ENCODE results near the gene PHF23. TPM values are rescaled to one million over a fixed set of nuclear protein-coding genes. Genes with fewer than 3 reads are reported as not detected.

The PHF23 gene
- total RNA-seq, 1 donor from 2014 or later = 78.0 TPM

DNA sequence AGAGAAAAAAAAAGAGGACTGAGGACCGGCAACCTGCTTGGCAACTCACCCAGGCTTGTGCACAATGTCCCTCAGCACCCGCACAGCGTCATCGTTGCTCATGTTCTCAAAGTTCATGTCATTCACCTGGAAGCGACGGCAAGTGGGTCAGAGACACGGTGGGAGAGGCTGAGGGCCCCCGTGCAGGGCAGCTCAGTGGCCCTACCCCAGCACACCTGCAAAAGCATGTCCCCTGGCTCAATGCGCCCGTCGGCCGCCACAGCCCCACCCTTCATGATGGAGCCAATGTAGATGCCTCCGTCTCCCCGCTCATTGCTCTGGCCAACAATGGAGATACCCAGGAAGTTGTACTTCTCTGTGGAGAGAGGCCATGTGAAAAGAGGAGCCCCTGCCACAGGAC, 10.3 kb downstream of the PHF23 start:
- Histone ChIP-seq H4K20me1 (ENCODE audit: insufficient read depth, low read length) (peaks cover 63% of the 10 kb centered on the region), H3K4me1 (ENCODE audit: insufficient read depth, low read length) (peaks cover 6% of the 10 kb centered on the region), H3K79me2 (ENCODE audit: insufficient read depth, low read length) (peaks cover 55% of the 10 kb centered on the region), H3K9ac (ENCODE audit: low read length) (no peak overlapping the region), H3K27ac (ENCODE audit: low read depth, low read length) (no peak overlapping the region), H3K4me3 (ENCODE audit: insufficient read depth, low read depth, low read length) (no peak overlapping the region), H2AFZ (ENCODE audit: low read depth, low read length) (no peak overlapping the region), H3K36me3 (ENCODE audit: insufficient read depth, low read length) (peaks cover 3% of the 10 kb centered on the region), H3K4me2 (ENCODE audit: low read length) (no peak overlapping the region), H3K9me3 (ENCODE audit: insufficient read depth, low read depth, low read length) (no peaks in the 10 kb centered on the region), H3K27me3 (ENCODE audit: insufficient read depth, low read length) (no peaks in the 10 kb centered on the region)
- DNase-seq (ENCODE audit: low read depth) (no peak), FAIRE-seq (no peak)
- peaks cover 17% of the 10 kb centered on the region for H3K4me1 Mint-ChIP-seq (ENCODE audit: low read depth, unreplicated experiment)
- no peak overlapping the region for H3K27ac Mint-ChIP-seq (ENCODE audit: unreplicated experiment)
- TF ChIP-seq, protein P1, sequence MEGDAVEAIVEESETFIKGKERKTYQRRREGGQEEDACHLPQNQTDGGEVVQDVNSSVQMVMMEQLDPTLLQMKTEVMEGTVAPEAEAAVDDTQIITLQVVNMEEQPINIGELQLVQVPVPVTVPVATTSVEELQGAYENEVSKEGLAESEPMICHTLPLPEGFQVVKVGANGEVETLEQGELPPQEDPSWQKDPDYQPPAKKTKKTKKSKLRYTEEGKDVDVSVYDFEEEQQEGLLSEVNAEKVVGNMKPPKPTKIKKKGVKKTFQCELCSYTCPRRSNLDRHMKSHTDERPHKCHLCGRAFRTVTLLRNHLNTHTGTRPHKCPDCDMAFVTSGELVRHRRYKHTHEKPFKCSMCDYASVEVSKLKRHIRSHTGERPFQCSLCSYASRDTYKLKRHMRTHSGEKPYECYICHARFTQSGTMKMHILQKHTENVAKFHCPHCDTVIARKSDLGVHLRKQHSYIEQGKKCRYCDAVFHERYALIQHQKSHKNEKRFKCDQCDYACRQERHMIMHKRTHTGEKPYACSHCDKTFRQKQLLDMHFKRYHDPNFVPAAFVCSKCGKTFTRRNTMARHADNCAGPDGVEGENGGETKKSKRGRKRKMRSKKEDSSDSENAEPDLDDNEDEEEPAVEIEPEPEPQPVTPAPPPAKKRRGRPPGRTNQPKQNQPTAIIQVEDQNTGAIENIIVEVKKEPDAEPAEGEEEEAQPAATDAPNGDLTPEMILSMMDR (IDR thresholded peaks at IDR 0.05; ENCODE audit: insufficient read depth, low read depth, low read length) = no peak
- TF ChIP-seq EZH2 (IDR thresholded peaks at IDR 0.05; ENCODE audit: insufficient read depth, low read length) = no peak
- no peaks in the 10 kb centered on the region for H3K27me3 Mint-ChIP-seq (ENCODE audit: low read depth, unreplicated experiment)
- peak overlapping the region; percentile 54 for H3K4me3 Mint-ChIP-seq (ENCODE audit: unreplicated experiment)
- H3K9me3 Mint-ChIP-seq (ENCODE audit: unreplicated experiment) = peaks cover 1% of the 10 kb centered on the region
- H3K36me3 Mint-ChIP-seq (ENCODE audit: low read depth, unreplicated experiment) = peaks cover 20% of the 10 kb centered on the region

DNA sequence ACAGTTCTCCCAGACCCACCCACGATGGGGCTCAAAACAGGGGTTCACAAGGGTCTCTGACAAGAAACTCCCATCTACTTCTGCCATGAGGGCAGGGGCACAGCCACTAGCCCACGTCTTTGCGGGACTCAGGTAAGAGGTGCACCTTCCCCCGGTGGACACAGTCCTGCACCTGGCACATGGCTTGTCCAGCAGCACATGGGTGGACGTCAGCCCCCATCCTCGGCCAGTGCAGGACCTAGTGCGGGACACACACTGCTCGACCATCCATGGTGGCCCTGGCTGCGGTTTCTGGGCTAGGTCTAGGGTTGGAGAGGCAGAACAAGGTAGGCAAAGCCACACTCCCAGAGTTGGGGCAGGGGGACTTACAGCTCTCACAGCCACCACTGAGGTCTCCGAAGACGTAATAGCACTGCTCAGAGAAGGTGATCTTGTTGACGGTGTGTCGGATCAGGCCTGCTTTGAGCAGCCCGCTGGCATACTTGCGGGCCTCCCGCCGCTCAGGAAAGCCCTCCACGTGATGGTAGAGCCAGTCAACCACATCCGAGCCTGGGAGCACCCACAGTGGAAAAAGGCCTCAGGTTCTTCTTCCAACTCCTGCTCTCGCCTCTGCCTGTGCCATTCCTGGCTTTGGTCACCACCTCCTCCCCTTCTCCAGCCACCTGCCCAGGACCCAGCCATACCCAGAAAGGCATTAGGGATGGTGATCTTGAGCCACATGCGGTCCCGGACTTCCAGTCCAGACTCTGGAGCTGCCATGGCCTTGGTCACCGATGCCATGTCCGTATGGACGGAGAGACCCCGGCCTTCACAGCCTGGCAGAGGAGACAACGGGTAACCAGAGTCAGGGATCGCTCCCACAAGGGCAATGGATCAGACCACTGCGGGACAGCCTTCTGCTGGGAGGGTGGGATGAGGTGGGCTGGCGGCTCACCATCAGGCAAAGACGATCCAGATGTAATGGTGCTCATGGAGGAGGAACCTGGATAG, 12.2 kb downstream of the PHF23 start:
- no peak overlapping the region for H3K27ac ChIP-seq (ENCODE audit: low read depth, low read length)
- H3K9ac ChIP-seq (ENCODE audit: low read length) = no peak overlapping the region
- H3K4me2 ChIP-seq (ENCODE audit: low read length) = no peak overlapping the region
- TF ChIP-seq, protein P1 (IDR thresholded peaks at IDR 0.05; ENCODE audit: insufficient read depth, low read depth, low read length) = no peak
- TF ChIP-seq EZH2 (IDR thresholded peaks at IDR 0.05; ENCODE audit: insufficient read depth, low read length) = no peak
- H3K4me3 ChIP-seq (ENCODE audit: insufficient read depth, low read depth, low read length) = no peak overlapping the region
- H3K4me1 Mint-ChIP-seq (ENCODE audit: low read depth, unreplicated experiment) = peaks cover 12% of the 10 kb centered on the region
- FAIRE-seq = no peak
- H3K4me1 ChIP-seq (ENCODE audit: insufficient read depth, low read length) = peaks cover 2% of the 10 kb centered on the region
- H3K79me2 ChIP-seq (ENCODE audit: insufficient read depth, low read length) = peaks cover 45% of the 10 kb centered on the region
- H3K27ac Mint-ChIP-seq (ENCODE audit: unreplicated experiment) = no peak overlapping the region
- H3K36me3 Mint-ChIP-seq (ENCODE audit: low read depth, unreplicated experiment) = peaks cover 28% of the 10 kb centered on the region
- H3K4me3 Mint-ChIP-seq (ENCODE audit: unreplicated experiment) = no peak overlapping the region
- H3K27me3 Mint-ChIP-seq (ENCODE audit: low read depth, unreplicated experiment) = no peaks in the 10 kb centered on the region
- peaks cover 1% of the 10 kb centered on the region for H3K9me3 Mint-ChIP-seq (ENCODE audit: unreplicated experiment)
- no peak for DNase-seq (ENCODE audit: low read depth)
- no peak overlapping the region for H2AFZ ChIP-seq (ENCODE audit: low read depth, low read length)
- no peaks in the 10 kb centered on the region for H3K9me3 ChIP-seq (ENCODE audit: insufficient read depth, low read depth, low read length)
- no peaks in the 10 kb centered on the region for H3K27me3 ChIP-seq (ENCODE audit: insufficient read depth, low read length)
- peaks cover 76% of the 10 kb centered on the region for H4K20me1 ChIP-seq (ENCODE audit: insufficient read depth, low read length)
- H3K36me3 ChIP-seq (ENCODE audit: insufficient read depth, low read length) = peaks cover 16% of the 10 kb centered on the region
